DMS 273 (cell line): ENCODE results near the gene HRH3.

ENCODE experiments used
- DNase-seq: peaks from one replicate; lab custom pipeline; 2025; ENCODE audit not compliant: unreplicated experiment; lab: John Stamatoyannopoulos, UW

The HRH3 gene

GRCh38 chr20:62244644-62245108 is 24.6 kb upstream of the HRH3 start:
- DNase-seq = no peak

GRCh38 chr20:62243906-62244515 is 23.9 kb upstream of the HRH3 start:
- no peak for DNase-seq

GRCh38 chr20:62243106-62243505 is 23.0 kb upstream of the HRH3 start:
- DNase-seq = no peak

- no peak for DNase-seq
Measured at GRCh38 chr20:62242176-62242575, 22.1 kb upstream of the HRH3 start.

GRCh38 chr20:62241506-62241905 is 21.4 kb upstream of the HRH3 start:
- DNase-seq = no peak

GRCh38 chr20:62240020-62240685 is 20.1 kb upstream of the HRH3 start:
- no peak for DNase-seq

GRCh38 chr20:62239278-62239879 is 19.3 kb upstream of the HRH3 start:
- DNase-seq = no peak

GRCh38 chr20:62238569-62239277 is 18.6 kb upstream of the HRH3 start:
- DNase-seq = peak; percentile 44

DNA sequence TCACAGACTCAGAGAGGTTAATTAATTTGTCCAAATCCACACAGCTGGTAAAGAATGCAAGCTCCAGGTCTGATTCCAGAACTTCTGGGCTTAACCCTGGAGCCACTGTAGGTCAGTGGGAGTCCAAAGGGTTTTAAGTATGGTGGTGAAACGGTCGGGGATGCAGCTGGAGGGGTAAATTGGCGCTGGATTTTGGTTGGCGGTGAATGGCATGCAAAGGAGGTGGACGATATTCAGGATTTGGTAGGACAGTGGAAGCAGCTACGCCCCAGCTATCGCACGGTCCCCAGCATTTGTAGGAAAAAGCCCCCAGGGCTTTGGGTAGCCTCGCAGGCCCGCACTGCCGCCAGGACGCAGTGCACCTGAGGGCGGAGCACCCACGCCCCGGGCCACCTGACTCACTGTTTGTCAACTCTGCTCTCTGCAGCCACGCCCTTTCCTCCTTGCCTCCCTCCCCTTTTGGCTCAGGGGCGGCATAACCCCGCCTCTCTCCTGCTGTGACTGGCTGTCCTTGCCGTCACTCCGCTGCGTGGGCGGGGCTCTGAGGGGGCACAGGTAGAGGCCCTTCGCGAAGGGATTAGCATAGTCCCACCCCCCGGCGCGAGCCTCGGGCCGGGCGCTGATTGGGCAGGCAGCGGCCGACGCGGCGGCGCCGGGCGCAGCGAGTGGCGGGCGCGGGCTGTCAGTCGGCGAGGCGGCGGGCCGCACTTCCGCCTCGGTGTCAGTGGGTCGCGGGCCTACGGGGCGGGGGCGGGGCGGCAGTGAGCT is 17.9 kb upstream of the HRH3 start, which contains the start of gene OSBPL2:
Gene OSBPL2 (plus strand): TSS at position 721 of the 768 bp plus-strand sequence. CDS start 17,664 bp downstream, outside the sequence.
- peak; percentile 99 for DNase-seq

- no peak for DNase-seq
Measured at GRCh38 chr20:62237514-62237800, 17.4 kb upstream of the HRH3 start.

- peak; percentile 38 for DNase-seq
Measured at GRCh38 chr20:62236766-62237513, 16.9 kb upstream of the HRH3 start.

DNA sequence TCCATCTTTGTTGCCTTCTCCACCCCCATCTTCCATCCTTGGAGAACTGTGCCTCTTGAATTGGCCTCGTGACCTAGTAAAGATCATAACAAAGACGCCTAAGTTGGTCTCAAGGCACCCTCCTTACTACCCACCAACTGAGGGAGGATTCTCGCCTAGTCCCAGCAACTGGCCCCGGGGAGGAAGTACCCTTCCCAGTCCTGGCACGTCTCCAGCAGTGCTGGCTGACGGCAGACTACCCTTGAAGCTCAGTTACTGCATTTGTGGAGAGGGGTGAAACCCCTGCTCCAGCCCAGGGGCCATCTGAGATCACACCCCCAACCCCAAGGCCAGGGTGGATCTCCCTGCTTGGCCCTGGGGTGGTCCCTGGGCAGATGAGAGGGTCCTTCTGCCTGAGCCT is 16.1 kb upstream of the HRH3 start:
- no peak for DNase-seq

DNA sequence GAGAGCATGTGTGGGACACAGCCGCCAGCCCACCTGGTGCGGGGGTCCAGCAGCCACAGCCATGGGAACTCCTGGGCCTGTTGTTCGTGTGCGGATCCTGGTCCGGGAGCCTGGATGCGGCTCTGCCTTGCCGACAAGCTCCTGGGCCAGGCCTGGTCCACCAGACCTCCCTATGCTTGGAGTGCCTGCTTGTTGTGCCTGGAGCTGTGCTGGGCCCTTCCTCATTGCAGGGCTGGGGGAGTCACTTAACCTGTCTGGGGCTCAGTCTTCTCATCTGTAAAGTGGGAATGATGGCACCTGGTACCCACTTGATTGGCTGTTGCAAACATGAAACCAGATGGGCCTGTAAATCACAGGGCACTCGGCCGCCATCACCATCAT is 15.7 kb upstream of the HRH3 start:
- DNase-seq = no peak

DNA sequence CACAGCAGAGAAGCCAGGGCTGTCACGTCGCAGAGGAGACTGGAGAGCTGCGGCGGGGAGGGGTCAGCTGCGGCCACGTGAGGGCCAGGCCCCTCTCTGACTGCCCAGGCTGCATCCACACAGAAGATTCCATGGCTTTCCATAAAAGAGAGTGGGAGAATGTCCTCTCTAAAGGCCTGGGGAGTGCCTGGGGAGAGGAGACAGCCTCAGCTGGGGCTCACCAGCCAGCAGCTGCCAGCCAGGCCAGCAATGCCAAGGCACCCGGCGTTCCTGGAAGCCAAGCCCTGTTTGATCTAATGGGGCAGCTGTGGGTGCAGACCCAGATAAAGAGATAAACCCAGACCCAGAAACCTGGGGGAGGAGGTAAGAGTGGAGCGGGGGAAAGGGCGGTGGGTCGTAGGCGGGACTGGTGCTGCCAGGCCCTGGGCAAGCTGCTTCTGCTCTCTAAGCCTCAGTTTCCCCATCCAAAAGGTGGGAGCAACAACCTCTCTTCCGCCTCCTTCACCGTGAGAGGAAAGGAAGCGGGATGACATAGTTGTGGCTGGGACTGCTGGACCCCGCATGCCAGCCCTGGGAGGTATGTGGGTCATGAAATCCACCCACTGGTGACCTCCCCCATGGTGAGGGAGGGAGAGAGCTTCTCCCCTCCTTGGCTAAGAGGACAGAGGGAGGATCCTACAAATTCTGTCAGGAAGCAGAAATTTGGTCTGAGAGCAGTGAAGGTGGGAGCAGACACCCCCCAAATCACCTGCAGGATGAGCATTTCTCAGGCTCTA is 15.1 kb upstream of the HRH3 start:
- peak; percentile 45 for DNase-seq

DNA sequence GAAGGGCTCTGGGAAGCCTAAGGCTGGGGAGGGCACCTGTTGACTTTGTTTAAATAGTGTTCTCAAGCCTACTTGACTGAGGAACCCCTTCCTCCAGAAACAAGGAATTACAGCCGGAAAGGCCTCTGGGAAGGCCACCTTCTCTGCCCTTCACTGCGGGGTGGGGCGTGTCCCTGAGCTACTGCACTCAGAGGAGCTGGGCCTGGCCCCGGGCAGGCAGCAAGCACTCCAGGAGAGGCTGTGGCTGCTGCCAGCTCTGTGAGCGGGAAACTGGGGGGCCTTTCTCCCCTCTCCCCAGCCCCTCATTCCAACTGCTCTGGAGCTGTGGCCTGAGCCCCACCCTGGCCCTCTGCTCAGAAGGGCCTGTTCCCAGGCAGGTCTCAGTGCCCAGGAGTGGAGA is 14.3 kb upstream of the HRH3 start:
- no peak for DNase-seq

DNA sequence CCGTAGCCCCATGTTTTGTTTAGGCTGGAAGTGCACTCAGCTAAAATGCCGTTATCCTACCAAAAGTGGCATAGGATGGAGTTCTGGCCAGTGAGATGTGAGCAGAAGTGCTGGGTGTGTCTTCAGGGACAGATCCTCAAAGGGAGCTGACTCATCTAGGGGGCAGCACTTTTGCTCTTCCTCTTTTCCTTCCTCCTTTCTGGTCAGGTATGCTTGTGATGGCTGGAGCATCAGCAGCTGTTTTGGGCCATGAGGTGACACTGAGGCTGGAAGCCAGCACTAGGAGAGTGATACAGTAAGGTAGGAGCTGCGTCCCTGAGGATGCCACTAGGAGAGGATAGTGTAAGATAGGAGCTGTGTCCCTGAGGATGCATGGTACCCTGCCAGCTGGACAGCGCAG is 13.6 kb upstream of the HRH3 start:
- DNase-seq = no peak

DNA sequence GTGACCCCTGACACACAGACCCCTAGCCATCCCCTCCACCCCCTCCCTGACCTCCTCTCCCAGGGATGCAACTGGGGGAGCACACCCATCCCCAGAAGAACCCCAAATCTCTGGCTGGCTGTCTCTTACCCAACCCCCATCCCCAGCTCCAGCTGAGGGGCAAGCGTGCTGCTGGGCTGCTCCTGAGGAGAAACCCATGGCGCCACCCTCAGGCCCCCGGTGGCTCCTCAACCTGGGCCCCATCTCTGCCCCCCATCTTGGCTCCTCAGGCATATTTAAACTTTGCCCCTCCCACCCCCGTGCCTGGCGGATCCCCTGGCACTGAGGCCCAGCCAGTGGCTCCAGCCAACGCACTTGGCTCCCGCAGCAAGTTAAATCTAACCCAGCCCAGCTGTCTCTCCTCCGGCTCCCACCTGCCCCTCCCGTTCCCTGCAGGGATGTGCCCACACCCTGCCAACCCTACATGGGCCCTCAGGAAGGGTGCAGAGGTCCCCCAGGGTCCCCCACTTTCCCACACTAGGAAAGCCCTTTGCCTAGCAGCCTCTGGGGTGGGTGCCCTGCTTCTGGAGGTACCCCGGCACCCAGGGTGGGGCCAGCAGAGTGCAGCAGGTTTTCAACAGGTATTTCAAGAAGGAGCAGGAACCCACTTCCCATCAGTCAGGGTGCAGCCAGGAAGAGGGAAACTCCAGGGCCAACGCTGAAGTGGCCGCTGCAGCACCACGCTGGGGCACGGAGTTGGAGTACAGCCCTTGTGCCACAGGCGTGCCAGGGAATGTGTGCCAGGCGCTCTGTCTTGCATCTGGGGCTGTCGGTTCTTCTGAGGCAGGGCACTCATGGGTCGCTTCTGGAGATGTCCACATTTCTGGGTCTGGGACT is 12.9 kb upstream of the HRH3 start:
- DNase-seq = peak; percentile 76

DNA sequence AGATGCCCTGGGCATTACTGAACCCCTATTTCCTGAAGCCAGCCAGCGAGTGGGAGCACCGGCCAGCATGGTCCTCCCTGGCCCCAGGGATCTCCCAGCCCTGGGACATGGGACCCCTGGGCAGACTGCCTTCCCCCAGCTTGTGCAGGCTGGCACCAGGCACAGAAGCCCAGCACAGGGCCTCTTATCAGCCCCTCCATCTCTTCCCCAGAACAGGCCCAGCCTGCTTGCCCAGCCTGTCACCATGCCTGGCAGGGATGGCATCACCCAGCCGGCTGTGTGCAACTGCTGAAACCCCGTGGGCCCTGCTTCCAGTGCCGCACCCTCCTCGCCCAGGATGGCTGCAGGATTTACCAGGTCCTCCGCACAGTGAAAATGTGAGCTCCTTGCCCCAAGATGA is 12.1 kb upstream of the HRH3 start:
- DNase-seq = no peak

GRCh38 chr20:62231292-62231691 is 11.2 kb upstream of the HRH3 start:
- DNase-seq = no peak
